H1 (cell line): ENCODE data around the gene NAA20. TPM values are rescaled to one million over a fixed set of nuclear protein-coding genes. Genes with fewer than 3 reads are reported as not detected.

Experiments
- CTCF ChIA-PET: fragments of 300-600 bp; sonication (Branson Sonifier 250); formaldehyde crosslinking; loops from one replicate; lab custom pipeline; 2021; ENCODE audit not compliant: partially characterized antibody; lab: Charles Lee
- POLR2A ChIA-PET: fragments of 300-600 bp; sonication (Branson Sonifier 250); formaldehyde crosslinking; loops from one replicate; lab custom pipeline; 2021; ENCODE audit warnings: inconsistent platforms; ENCODE audit not compliant: partially characterized antibody; lab: Charles Lee
- DNase-seq, 2 experiments: peaks; one replicate each; pipeline versions ENCODE4 v3.0.0 to v3.0.0-alpha.2; 2010 to 2022; ENCODE audit warnings: low spot score in 2 of 2, low read depth in 1 of 2, mixed read lengths in 1 of 2
- FAIRE-seq: peaks from 2 replicates; lab custom pipeline; 2011; peaks lifted over from hg19 to GRCh38; lab: Jason Lieb, UNC
- H2AFZ ChIP-seq: 2 replicates; pipeline ENCODE4 v1.8.1; 2012; ENCODE audit warnings: low read length, inconsistent platforms
- H2AK5ac ChIP-seq: 2 replicates; pipeline ENCODE4 v1.6.1; 2013; ENCODE audit warnings: low read depth, low read length
- H2BK120ac ChIP-seq: replicated peaks from 2 replicates; pipeline ENCODE3; 2013; ENCODE audit warnings: low read depth, low read length, inconsistent platforms
- H2BK12ac ChIP-seq: 2 replicates; pipeline ENCODE4 v1.6.1; 2013; ENCODE audit warnings: low read depth, low read length
- H2BK15ac ChIP-seq: 2 replicates; pipeline ENCODE4 v1.6.1; 2013; ENCODE audit warnings: low read length
- H2BK20ac ChIP-seq: 2 replicates; pipeline ENCODE4 v1.6.1; 2013; ENCODE audit warnings: low read length
- H2BK5ac ChIP-seq: 2 replicates; pipeline ENCODE4 v1.6.1; 2013; ENCODE audit warnings: low read depth, low read length
- H3K14ac ChIP-seq: 2 replicates; pipeline ENCODE4 v1.6.1; 2013; ENCODE audit warnings: inconsistent platforms; ENCODE audit not compliant: insufficient read length
- H3K18ac ChIP-seq: 2 replicates; pipeline ENCODE4 v1.6.1; 2013; ENCODE audit warnings: low read length; ENCODE audit errors: extremely low read depth
- H3K23ac ChIP-seq: 2 replicates; pipeline ENCODE4 v1.6.1; 2013; ENCODE audit warnings: inconsistent platforms; ENCODE audit not compliant: insufficient read length
- H3K23me2 ChIP-seq: 2 replicates; pipeline ENCODE4 v1.6.1; 2013; ENCODE audit warnings: low read depth, low read length
- H3K27ac ChIP-seq: 2 replicates; pipeline ENCODE4 v1.6.1; 2011; ENCODE audit warnings: low read depth, low read length, inconsistent platforms
- H3K27me3 ChIP-seq, 4 experiments: replicated peaks in 1 of 4; 1 replicate in 1 of 4; 2 replicates in 3 of 4; pipeline versions ENCODE4 v1.6.1 to v1.8.1; 2011 to 2013; ENCODE audit warnings: low read length in 3 of 4, mild to moderate bottlenecking in 3 of 4, inconsistent platforms in 2 of 4, mixed read lengths in 2 of 4, moderate library complexity in 1 of 4; ENCODE audit not compliant: control insufficient read depth in 3 of 4, insufficient read depth in 3 of 4; ENCODE audit errors: extremely low read depth in 1 of 4
- H3K36me3 ChIP-seq, 4 experiments: 2 replicates each; pipeline versions ENCODE4 v1.6.1 to v1.8.1; 2011 to 2013; ENCODE audit warnings: mild to moderate bottlenecking in 4 of 4, low read length in 3 of 4, moderate library complexity in 2 of 4, control low read depth in 1 of 4, inconsistent platforms in 1 of 4; ENCODE audit not compliant: insufficient read depth in 4 of 4, control insufficient read depth in 2 of 4
- H3K4ac ChIP-seq: replicated peaks from 2 replicates; pipeline ENCODE3; 2013; ENCODE audit warnings: low read length, low read depth, mixed read lengths, inconsistent platforms; ENCODE audit not compliant: insufficient read length
- H3K4me1 ChIP-seq, 4 experiments: replicated peaks in 1 of 4; 1 replicate in 1 of 4; 2 replicates in 3 of 4; pipeline versions ENCODE4 v1.6.1 to v1.8.1; 2011 to 2013; ENCODE audit warnings: low read length in 3 of 4, inconsistent platforms in 2 of 4, mixed read lengths in 1 of 4; ENCODE audit not compliant: insufficient read depth in 4 of 4, control insufficient read depth in 3 of 4
- H3K4me2 ChIP-seq, 2 experiments: 2 replicates each; pipeline versions ENCODE4 v1.6.1 to v1.8.1; 2011 to 2013; ENCODE audit warnings: low read depth in 2 of 2, low read length in 2 of 2, control low read depth in 1 of 2, inconsistent platforms in 1 of 2, mild to moderate bottlenecking in 1 of 2; ENCODE audit not compliant: insufficient read depth in 1 of 2
- H3K4me3 ChIP-seq, 4 experiments: fragments of 200-600, 300-600 bp in 1 of 4; sonication (generic), shearing (Covaris generic), sonication (Bioruptor Twin) in 1 of 4; 2 replicates each; pipeline versions ENCODE4 v1.5.1 to v1.8.1; 2011 to 2016; ENCODE audit warnings: low read length in 4 of 4, low read depth in 3 of 4, control low read depth in 2 of 4, inconsistent platforms in 2 of 4, mild to moderate bottlenecking in 2 of 4, mixed read lengths in 1 of 4, moderate library complexity in 1 of 4; ENCODE audit not compliant: insufficient read depth in 2 of 4; ENCODE audit errors: extremely low read depth in 1 of 4
- H3K56ac ChIP-seq: replicated peaks from 2 replicates; pipeline ENCODE3; 2013; ENCODE audit warnings: low read depth, mild to moderate bottlenecking, mixed read lengths, low read length, inconsistent platforms; ENCODE audit not compliant: insufficient read length
- H3K79me1 ChIP-seq: 2 replicates; pipeline ENCODE4 v1.6.1; 2013; ENCODE audit warnings: low read depth, low read length, control low read depth
- H3K79me2 ChIP-seq, 2 experiments: 2 replicates each; pipeline versions ENCODE4 v1.6.1 to v1.8.1; 2012 to 2013; ENCODE audit warnings: low read length in 2 of 2, mild to moderate bottlenecking in 2 of 2, inconsistent platforms in 1 of 2; ENCODE audit not compliant: insufficient read depth in 2 of 2, control insufficient read depth in 1 of 2
- H3K9ac ChIP-seq, 4 experiments: replicated peaks in 1 of 4; 1 replicate in 1 of 4; 2 replicates in 3 of 4; pipeline versions ENCODE4 v1.6.1 to v1.8.1; 2011 to 2013; ENCODE audit warnings: low read depth in 3 of 4, low read length in 3 of 4, control low read depth in 2 of 4, mild to moderate bottlenecking in 2 of 4, moderate library complexity in 2 of 4, inconsistent platforms in 1 of 4; ENCODE audit errors: extremely low read depth in 1 of 4
- H3K9me3 ChIP-seq, 2 experiments: 2 replicates each; pipeline versions ENCODE4 v1.6.1 to v1.8.1; 2012 to 2013; ENCODE audit warnings: mild to moderate bottlenecking in 2 of 2, moderate library complexity in 2 of 2, control low read depth in 1 of 2, inconsistent platforms in 1 of 2, low read depth in 1 of 2, low read length in 1 of 2, mixed read lengths in 1 of 2; ENCODE audit not compliant: insufficient read depth in 2 of 2
- H4K20me1 ChIP-seq, 2 experiments: replicated peaks in 1 of 2; 2 replicates each; pipeline versions ENCODE3 to v1.8.1; 2011 to 2013; ENCODE audit warnings: inconsistent platforms in 2 of 2, low read length in 2 of 2, mild to moderate bottlenecking in 1 of 2; ENCODE audit not compliant: insufficient read depth in 2 of 2, control insufficient read depth in 1 of 2
- H4K5ac ChIP-seq: 2 replicates; pipeline ENCODE4 v1.6.1; 2013; ENCODE audit warnings: low read length, low read depth, mixed read lengths, inconsistent platforms; ENCODE audit not compliant: insufficient read length
- H4K8ac ChIP-seq: 2 replicates; pipeline ENCODE4 v1.8.0; 2013; ENCODE audit warnings: mild to moderate bottlenecking, moderate library complexity, low read length, inconsistent platforms; ENCODE audit not compliant: insufficient read depth; ENCODE audit errors: extremely low read depth
- H4K91ac ChIP-seq: replicated peaks from 2 replicates; pipeline ENCODE3; 2013; ENCODE audit warnings: low read length, mixed read lengths, inconsistent platforms; ENCODE audit not compliant: insufficient read length
- ASH2L ChIP-seq: fragments of 200-600, 300-600 bp; sonication (generic); IDR thresholded peaks from one replicate; pipeline ENCODE4 v1.7.1; 2017; ENCODE audit warnings: low read length
- BACH1 ChIP-seq: IDR thresholded peaks from 2 replicates; pipeline ENCODE4 v1.6.1; 2012; ENCODE audit warnings: low read length, improper control_type of control experiment
- MAFK ChIP-seq: IDR thresholded peaks from 2 replicates; pipeline ENCODE4 v1.6.1; 2012; ENCODE audit warnings: low read depth, mild to moderate bottlenecking, improper control_type of control experiment, low read length
- PHF8 ChIP-seq: fragments of 200-600 bp; sonication (generic); conservative IDR thresholded peaks from 2 replicates; pipeline ENCODE4 v1.7.1; 2012; ENCODE audit warnings: low read depth, mild to moderate bottlenecking, inconsistent platforms, low read length, moderate library complexity
- RBBP5 ChIP-seq: IDR thresholded peaks from 2 replicates; pipeline ENCODE4 v1.7.1; 2012; ENCODE audit warnings: low read depth, mild to moderate bottlenecking, inconsistent platforms, low read length, moderate library complexity, borderline replicate concordance
- RFX5 ChIP-seq: IDR thresholded peaks from 2 replicates; pipeline ENCODE4 v1.6.1; 2011; ENCODE audit warnings: low read depth, low read length, improper control_type of control experiment, borderline replicate concordance
- TAF7 ChIP-seq: optimal IDR thresholded peaks from 2 replicates; pipeline ENCODE3; 2011; ENCODE audit warnings: low read depth, mild to moderate bottlenecking, inconsistent platforms, low read length, moderate library complexity, borderline replicate concordance
- WGBS, 2 experiments: shearing (Covaris generic) in 1 of 2; methylation state at CpG; one replicate each; pipeline versions ENCODE4 v1.1.6 to v1.1.7; 2013 to 2015; ENCODE audit warnings: low lambda C conversion rate in 2 of 2, mixed read lengths in 2 of 2, inconsistent platforms in 1 of 2, low coverage in 1 of 2, missing lambda C conversion rate in 1 of 2; ENCODE audit not compliant: insufficient replicate concordance in 2 of 2, insufficient coverage in 1 of 2, insufficient read length in 1 of 2; ENCODE audit errors: extremely low coverage in 1 of 2, missing lambda C conversion rate in 1 of 2; 5-methylcytosine and 5-hydroxymethylcytosine counted together
- polyA plus RNA-seq, 7 experiments: library from polyadenylated mRNA; depleted of rRNA in 3 of 7; stranded (reverse) in 5 of 7; unstranded in 2 of 7; fragments of >200 nt in 5 of 7; fragments of 200-250 nt in 2 of 7; gene quantifications; 1 replicate in 5 of 7; 2 replicates in 1 of 7; 4 replicates in 1 of 7; pipeline versions ENCODE4 v1.2.1 to v1.2.3, GENCODE V29; 2011 to 2013; ENCODE audit warnings: missing spikeins in 2 of 7, mixed read lengths in 2 of 7
- total RNA-seq: library from RNA; stranded (reverse); fragmentation: NEBNext Ultra II Directional; extraction: Animal tissue kit (Norgen Biotek cat#: 25700); gene quantifications from 2 replicates; pipeline ENCODE4 v1.2.1, GENCODE V29; 2021

Gene NAA20
- total and polyA plus RNA-seq, 2 of the 8 experiments (the other 6 are each of a cell fraction or from before 2014, with no cell fraction given), result 21.9 to 41.1 TPM

DNA sequence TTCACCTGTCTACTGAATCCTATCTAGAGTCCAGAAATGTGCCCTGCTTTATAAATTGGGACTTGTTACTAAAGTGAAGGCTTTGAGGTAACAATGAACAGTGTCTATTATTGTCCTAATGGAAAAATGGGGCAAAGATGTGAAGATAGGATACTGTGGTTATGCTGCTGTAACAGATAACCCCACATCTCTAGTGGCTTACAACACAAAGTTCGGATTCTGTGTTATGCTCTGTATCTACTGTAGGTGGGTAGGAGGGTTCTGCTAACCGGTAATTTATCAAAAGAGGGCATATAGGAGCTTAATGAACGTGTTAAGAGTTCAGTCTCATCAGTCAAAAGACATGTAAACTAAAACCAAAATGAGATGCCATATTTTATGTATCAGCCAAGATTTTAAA lies 6.2 kb downstream of the NAA20 start:
- no peak overlapping the region for H3K18ac ChIP-seq
- H3K79me1 ChIP-seq, result peaks cover 32% of the 10 kb centered on the region
- H4K5ac ChIP-seq, result no peak overlapping the region
- no peak overlapping the region for H3K14ac ChIP-seq
- FAIRE-seq, result no peak
- H2BK12ac ChIP-seq, result no peak overlapping the region
- no peak overlapping the region for H2BK15ac ChIP-seq
- H2AFZ ChIP-seq, result no peak overlapping the region
- peaks cover 2% of the 10 kb centered on the region in 2 experiments for H4K20me1 ChIP-seq
- ChIA-PET POLR2A (interaction anchor here (0.7 kb wide), 1 partner anchor 13 kb away, joined by 3 read pairs; no protein-coding TSS in a partner anchor), CTCF (no interaction called here)
- no peak overlapping the region for H3K4me2 ChIP-seq
- no peak overlapping the region for H3K56ac ChIP-seq
- DNase-seq, result no peak
- H3K4ac ChIP-seq, result no peak overlapping the region
- H3K23ac ChIP-seq, result no peak overlapping the region
- peaks cover 0 to 13% (median 5%) of the 10 kb centered on the region in 4 experiments; a peak in 6 of 8 replicates for H3K36me3 ChIP-seq
- no peak overlapping the region for H4K91ac ChIP-seq
- peaks cover 0 to 4% (median under 1%) of the 10 kb centered on the region in 4 experiments; a peak in 3 of 7 replicates for H3K4me1 ChIP-seq
- no peak overlapping the region for H2BK20ac ChIP-seq
- H3K79me2 ChIP-seq, result peaks cover 8 to 66% of the 10 kb centered on the region in 2 experiments
- whole genome bisulfite sequencing, 2 experiments, result 89% methylated on average over 3 of the region's 3 CpGs; no CpG with 5 or more reads in 1 of the 2 experiments
- H3K9ac ChIP-seq, result no peak overlapping the region
- H3K27me3 ChIP-seq, result no peaks in the 10 kb centered on the region
- H3K9me3 ChIP-seq, result no peaks in the 10 kb centered on the region
- H2BK120ac ChIP-seq, result no peak overlapping the region
- H4K8ac ChIP-seq, result no peak overlapping the region
- no peaks in the 10 kb centered on the region for H3K23me2 ChIP-seq
- no peak overlapping the region for H3K27ac ChIP-seq
- H2BK5ac ChIP-seq, result no peak overlapping the region
- no peak overlapping the region for H2AK5ac ChIP-seq
- no peak overlapping the region for H3K4me3 ChIP-seq
- no peak for TF ChIP-seq PHF8
- no peak for TF ChIP-seq RBBP5
- TF ChIP-seq MAFK, result no peak
- no peak for TF ChIP-seq BACH1
- no peak for TF ChIP-seq TAF7
- no peak for TF ChIP-seq RFX5
- no peak for TF ChIP-seq ASH2L
